Upper lobe of left lung (tissue), 6 donors: ENCODE results near the gene ZNF554. TPM values are rescaled to one million over a fixed set of nuclear protein-coding genes. Genes with fewer than 3 reads are reported as not detected.

ENCODE experiments used
- ATAC-seq, 2 donors: fragments of 200-7000 bp; cut with Tn5 transposase; one replicate each; pipeline ENCODE4 v1.9.1; 2022; ENCODE audit warnings: mild to moderate bottlenecking in 2 of 2, moderate library complexity in 2 of 2; ENCODE audit not compliant: low FRiP score in 2 of 2
- DNase-seq, 2 donors: peaks; one replicate each; pipeline ENCODE4 v3.0.0-alpha.2; 2019 to 2020
- H3K27ac ChIP-seq, 4 donors: fragments of 200-600 bp; sonication (generic); one replicate each; pipeline ENCODE4 v1.5.1; 2016 to 2019
- H3K27me3 ChIP-seq, 4 donors: fragments of 200-600 bp; sonication (generic); one replicate each; pipeline ENCODE4 v1.5.1; 2017 to 2019
- H3K36me3 ChIP-seq, 4 donors: fragments of 200-600 bp; sonication (generic); one replicate each; pipeline ENCODE4 v1.5.1; 2016 to 2019
- H3K4me1 ChIP-seq, 4 donors: fragments of 200-600 bp; sonication (generic); one replicate each; pipeline ENCODE4 v1.5.1; 2018 to 2019
- H3K4me3 ChIP-seq, 4 donors: fragments of 200-600 bp; sonication (generic); one replicate each; pipeline ENCODE4 v1.5.1; 2017 to 2019; ENCODE audit warnings: mild to moderate bottlenecking in 2 of 4, moderate library complexity in 1 of 4
- H3K9me3 ChIP-seq, 4 donors: fragments of 200-600 bp; sonication (generic); one replicate each; pipeline ENCODE4 v1.5.1; 2018 to 2019
- EP300 ChIP-seq, 4 donors: sonication (generic); formaldehyde crosslinking; IDR thresholded peaks; one replicate each; pipeline ENCODE4 v1.5.1; 2017; ENCODE audit warnings: antibody characterized with exemption in 4 of 4, control low read depth in 2 of 4
- POLR2A ChIP-seq, 4 donors: fragments of 450-650 bp; IDR thresholded peaks; one replicate each; pipeline ENCODE4 v1.5.1; 2016 to 2017; ENCODE audit warnings: antibody characterized with exemption in 4 of 4, mild to moderate bottlenecking in 2 of 4
- POLR2AphosphoS5 ChIP-seq, 2 donors: sonication (generic); formaldehyde crosslinking; IDR thresholded peaks; one replicate each; pipeline ENCODE4 v1.5.1; 2017; ENCODE audit warnings: antibody characterized with exemption in 2 of 2
- WGBS, 2 donors: methylation state at CpG; one replicate each; pipeline ENCODE4 v1.1.5; 2017 to 2018; 5-methylcytosine and 5-hydroxymethylcytosine counted together
- total RNA-seq, 6 donors: library from RNA; depleted of rRNA in 4 of 6; stranded (reverse); fragments of >200 nt in 4 of 6; gene quantifications; one replicate each; pipeline versions ENCODE4 v1.1.0 to v1.2.1, GENCODE V29; 2016 to 2021
- TF ChIP-seq, protein P1 (sequence below), 6 experiments: fragments of 450-650 bp in 4 of 6; fragments of 200-600 bp in 2 of 6; sonication (generic) in 2 of 6; IDR thresholded peaks; one replicate each; pipeline ENCODE4 v1.5.1; 2016 to 2019; ENCODE audit warnings: antibody characterized with exemption in 6 of 6
- donor health status: DM: no; HTN: no; CAD: no; lungs with moderate emphysema.
- donor health status: DM: no; HTN: yes; CAD: no; lungs with severe emphysema.

ZNF554 gene
- total RNA-seq, 6 donors from 2014 or later = 3.2 to 11.5 (median 6.7) TPM

DNA sequence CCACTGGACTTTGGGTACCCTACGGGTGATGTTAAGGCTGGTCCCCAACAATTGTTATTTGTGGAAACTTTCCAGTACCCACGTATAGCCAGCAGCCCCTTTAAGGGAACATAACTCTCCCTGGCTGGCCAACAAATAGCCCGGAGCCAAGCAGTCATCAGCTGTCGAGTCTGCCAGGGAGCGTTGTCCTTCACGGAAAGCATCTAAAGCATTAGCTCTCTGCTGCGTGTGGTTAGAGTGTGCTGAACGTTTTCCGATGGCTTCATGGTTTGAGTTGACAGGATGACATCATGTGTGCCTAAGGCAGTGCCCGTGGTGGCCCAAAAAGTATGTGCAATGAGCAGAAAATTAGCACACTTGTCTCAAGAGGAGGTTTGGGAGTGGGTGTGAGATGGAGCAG lies 44.1 kb downstream of the ZNF554 start:
- DNase-seq (no peak), ATAC-seq (no peak)
- Histone ChIP-seq H3K4me1 (no peaks in the 10 kb centered on the region), H3K9me3 (peaks cover 0 to 13% (median 1%) of the 10 kb centered on the region in 4 donors), H3K36me3 (no peaks in the 10 kb centered on the region), H3K27me3 (no peaks in the 10 kb centered on the region), H3K4me3 (no peak overlapping the region), H3K27ac (no peak overlapping the region)
- WGBS, 2 donors = 77% methylated on average over 9 to 10 of the region's 10 CpGs
- TF ChIP-seq POLR2A (IDR thresholded peaks at IDR 0.05) (no peak), POLR2AphosphoS5 (IDR thresholded peaks at IDR 0.05) (no peak), EP300 (IDR thresholded peaks at IDR 0.05) (no peak)
- TF ChIP-seq, protein P1, sequence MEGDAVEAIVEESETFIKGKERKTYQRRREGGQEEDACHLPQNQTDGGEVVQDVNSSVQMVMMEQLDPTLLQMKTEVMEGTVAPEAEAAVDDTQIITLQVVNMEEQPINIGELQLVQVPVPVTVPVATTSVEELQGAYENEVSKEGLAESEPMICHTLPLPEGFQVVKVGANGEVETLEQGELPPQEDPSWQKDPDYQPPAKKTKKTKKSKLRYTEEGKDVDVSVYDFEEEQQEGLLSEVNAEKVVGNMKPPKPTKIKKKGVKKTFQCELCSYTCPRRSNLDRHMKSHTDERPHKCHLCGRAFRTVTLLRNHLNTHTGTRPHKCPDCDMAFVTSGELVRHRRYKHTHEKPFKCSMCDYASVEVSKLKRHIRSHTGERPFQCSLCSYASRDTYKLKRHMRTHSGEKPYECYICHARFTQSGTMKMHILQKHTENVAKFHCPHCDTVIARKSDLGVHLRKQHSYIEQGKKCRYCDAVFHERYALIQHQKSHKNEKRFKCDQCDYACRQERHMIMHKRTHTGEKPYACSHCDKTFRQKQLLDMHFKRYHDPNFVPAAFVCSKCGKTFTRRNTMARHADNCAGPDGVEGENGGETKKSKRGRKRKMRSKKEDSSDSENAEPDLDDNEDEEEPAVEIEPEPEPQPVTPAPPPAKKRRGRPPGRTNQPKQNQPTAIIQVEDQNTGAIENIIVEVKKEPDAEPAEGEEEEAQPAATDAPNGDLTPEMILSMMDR (IDR thresholded peaks at IDR 0.05) = no peak

DNA sequence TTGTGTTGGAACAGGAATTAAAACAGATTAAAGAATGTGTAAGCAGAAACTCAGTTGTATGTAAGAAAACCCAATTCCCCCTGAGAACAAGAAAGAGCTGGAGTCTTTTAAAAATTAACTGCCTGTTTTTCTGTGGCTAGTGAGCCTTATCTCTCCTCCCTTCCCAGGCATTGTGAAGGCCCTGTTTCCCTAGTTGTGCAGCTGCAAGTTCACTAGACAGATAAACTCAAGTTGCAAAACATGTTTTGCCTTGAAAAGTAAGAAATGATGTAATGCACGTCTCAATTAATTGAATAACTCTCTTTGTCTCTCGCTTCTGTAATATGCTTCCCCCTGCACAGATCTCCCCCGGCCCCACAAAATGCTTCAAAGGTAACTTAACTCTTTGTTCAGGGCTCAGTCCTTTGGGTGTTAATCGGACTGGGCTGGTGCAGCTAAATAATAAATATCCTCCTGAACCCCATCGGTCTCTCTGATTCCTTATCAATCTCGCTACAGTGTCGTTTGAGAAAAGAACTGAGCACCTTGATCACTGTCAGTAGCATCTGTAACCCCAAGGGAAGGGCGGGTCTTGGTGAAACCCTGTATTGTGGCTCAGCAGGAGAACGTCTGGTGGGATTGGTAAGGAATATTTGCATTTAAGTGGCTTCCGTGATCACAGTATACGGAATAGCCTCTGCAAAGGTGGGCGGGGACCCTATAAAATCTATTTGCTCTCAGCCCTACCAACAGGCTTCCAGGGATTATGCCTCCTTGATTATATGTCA lies 45.8 kb downstream of the ZNF554 start:
- Histone ChIP-seq H3K27ac (no peak overlapping the region), H3K36me3 (no peaks in the 10 kb centered on the region), H3K4me3 (no peak overlapping the region), H3K9me3 (peaks cover 0 to 3% (median 0%) of the 10 kb centered on the region in 4 donors), H3K4me1 (no peaks in the 10 kb centered on the region), H3K27me3 (no peaks in the 10 kb centered on the region)
- no peak for DNase-seq
- TF ChIP-seq POLR2A (IDR thresholded peaks at IDR 0.05) (no peak), POLR2AphosphoS5 (IDR thresholded peaks at IDR 0.05) (no peak), EP300 (IDR thresholded peaks at IDR 0.05) (no peak)
- TF ChIP-seq, protein P1 (IDR thresholded peaks at IDR 0.05) = no peak
- no peak for ATAC-seq
- 58 to 59% methylated on average over 12 of the region's 12 CpGs for WGBS, 2 donors

DNA sequence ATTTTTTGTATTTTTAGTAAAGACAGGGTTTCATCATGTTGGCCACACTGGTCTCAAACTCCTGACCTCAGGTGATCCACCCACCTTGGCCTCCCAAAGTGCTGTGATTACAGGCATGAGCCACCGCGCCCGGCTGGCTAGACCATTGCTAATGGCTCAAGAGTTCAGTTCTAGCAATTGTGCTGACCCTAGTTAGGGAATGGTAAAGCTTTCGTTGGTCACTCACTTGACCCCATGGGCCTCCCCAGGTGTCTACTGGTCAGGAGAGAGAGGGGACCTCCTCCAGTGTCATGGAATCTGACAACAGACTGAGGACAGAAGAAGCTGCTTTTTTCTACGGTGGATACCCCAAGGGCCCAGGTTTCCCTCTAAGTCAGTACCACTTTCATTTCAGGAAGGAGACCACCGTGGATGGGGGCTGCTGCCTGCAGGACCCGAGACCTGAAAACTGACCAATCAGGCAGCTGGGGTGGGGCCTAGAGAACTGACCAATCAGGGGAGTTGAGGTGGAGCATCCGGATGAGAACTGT lies 46.9 kb downstream of the ZNF554 start:
- Histone ChIP-seq H3K27ac (no peak overlapping the region), H3K27me3 (no peaks in the 10 kb centered on the region), H3K4me1 (no peaks in the 10 kb centered on the region), H3K9me3 (no peaks in the 10 kb centered on the region), H3K4me3 (no peak overlapping the region), H3K36me3 (no peaks in the 10 kb centered on the region)
- WGBS, 2 donors = 80 to 91% methylated on average over 7 to 8 of the region's 8 CpGs
- ATAC-seq = no peak
- DNase-seq = no peak
- TF ChIP-seq EP300 (IDR thresholded peaks at IDR 0.05) (no peak), POLR2A (IDR thresholded peaks at IDR 0.05) (no peak), POLR2AphosphoS5 (IDR thresholded peaks at IDR 0.05) (no peak)
- TF ChIP-seq, protein P1 (IDR thresholded peaks at IDR 0.05) = no peak

DNA sequence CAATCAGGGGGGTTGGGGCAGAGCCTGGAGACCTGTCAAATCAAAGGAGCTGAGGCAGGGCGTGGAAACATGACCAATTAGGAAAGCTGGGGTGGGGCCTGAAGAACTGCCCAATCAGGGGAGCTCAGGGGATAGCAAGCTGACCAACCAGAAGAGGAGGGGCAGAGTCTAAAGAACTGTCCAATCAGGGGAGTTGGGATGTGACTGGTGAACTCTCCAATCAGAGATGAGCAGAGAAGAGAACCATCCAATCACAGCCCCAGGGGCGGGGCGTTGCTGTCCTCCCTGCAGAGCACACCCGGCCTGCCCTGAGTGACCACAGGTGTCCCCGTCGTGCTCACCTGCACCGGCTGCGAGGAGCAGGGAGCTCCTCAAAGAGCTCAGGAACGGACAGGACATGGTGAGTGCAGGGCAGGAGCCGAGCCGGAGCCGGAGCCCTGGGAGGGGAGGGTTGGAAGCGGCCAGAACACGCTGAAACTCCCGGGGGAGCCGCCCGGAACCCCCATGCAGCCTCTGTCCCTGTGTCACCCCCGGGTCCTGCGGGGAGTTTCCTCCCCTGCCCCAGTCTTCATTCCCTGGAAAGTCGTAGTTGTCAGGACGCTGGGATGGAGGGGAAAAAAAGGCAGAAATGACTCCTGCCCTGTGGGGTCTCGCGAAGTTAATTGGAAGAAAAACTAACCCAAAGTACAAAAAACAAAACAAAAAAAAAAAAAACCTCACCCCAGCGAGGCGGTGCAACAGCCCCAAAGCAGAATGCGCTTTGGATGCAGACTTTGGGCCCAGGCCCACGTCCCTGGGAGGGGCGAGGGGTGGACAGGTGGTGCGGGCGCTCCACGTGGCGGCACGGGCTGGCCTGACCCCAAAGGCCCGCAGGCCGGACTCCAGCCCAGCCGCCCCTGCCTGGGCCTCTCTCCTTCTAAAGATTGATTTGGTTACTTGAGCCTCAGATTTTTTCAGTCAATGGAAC lies 47.6 kb downstream of the ZNF554 start, which contains the start of gene ZNF556:
ZNF556 (plus strand) TSS at position 311 of the 967 bp plus-strand sequence; CDS start at position 398, 87 bp downstream.
- no peak for TF ChIP-seq POLR2A (IDR thresholded peaks at IDR 0.05)
- TF ChIP-seq POLR2AphosphoS5 (IDR thresholded peaks at IDR 0.05) = no peak
- no peak for TF ChIP-seq EP300 (IDR thresholded peaks at IDR 0.05)
- TF ChIP-seq, protein P1 (IDR thresholded peaks at IDR 0.05) = no peak
- H3K4me3 ChIP-seq = no peak within 1 kb of the TSS
- H3K27ac ChIP-seq = no peak within 1 kb of the TSS
- WGBS, 2 donors = 80 to 88% methylated on average over 25 to 35 of the region's 36 CpGs
- peak in 1 of 2 donors; percentile 61 for DNase-seq
- peak in 1 of 2 donors; percentile 60 for ATAC-seq
- H3K4me1 ChIP-seq = no peaks in the 10 kb centered on the region
- H3K27me3 ChIP-seq = no peaks in the 10 kb centered on the region
- H3K36me3 ChIP-seq = no peaks in the 10 kb centered on the region
- H3K9me3 ChIP-seq = no peaks in the 10 kb centered on the region
